ENCODE results near the gene RPS17. TPM values are rescaled to one million over a fixed set of nuclear protein-coding genes. Genes with fewer than 3 reads are reported as not detected.

The RPS17 gene
- 481 and 582 TPM in 2 replicates for total RNA-seq (2013; cell fraction: nucleolus; rRNA removed)
- total RNA-seq (2014; rRNA removed) (5,088 and 5,187 TPM in 2 replicates), total RNA-seq (2014; rRNA removed; fragmentation: Illumina TruSeq; extraction: Trizol) (7,557 and 7,879 TPM in 2 replicates), total RNA-seq (2021) (2,781 and 2,861 TPM in 2 replicates), polyA plus RNA-seq (2011; rRNA removed) (5,480 and 5,843 TPM in 2 replicates), polyA plus RNA-seq (2014; fragmentation: Illumina TruSeq; extraction: Trizol) (3,851 and 4,093 TPM in 2 replicates), polyA plus RNA-seq (2014; fragmentation: Nextera tagmentation; extraction: Ambion mirVana) (1,000 to 10,000 TPM; 2,736 to 3,665 TPM), polyA plus RNA-seq (2014; rRNA removed) (7,788 and 7,871 TPM in 2 replicates), polyA plus RNA-seq (2016; fragmentation: Nextera tagmentation; extraction: Ambion mirVana) (1,000 to 10,000 TPM; 1,223 to 1,264 TPM), polyA minus RNA-seq (2011; rRNA and poly(A)+ RNA removed) (1,047 and 1,094 TPM in 2 replicates), Bru-seq, nascent RNA (percentile 100 among the genes with signal in this experiment), BruChase-seq, experiment 1, labeled RNA remaining after a 6-hour chase (percentile 99 among the genes with signal in this experiment), BruChase-seq, experiment 2, labeled RNA remaining after a 2-hour chase (percentile 98 among the genes with signal in this experiment)
- polyA plus RNA-seq (2011; ENCODE audit: low read depth), result 17,491 TPM
- 5,210 and 5,386 TPM in 2 replicates for polyA plus RNA-seq (2011; cell fraction: cytosol; rRNA removed)
- 1,504 and 1,515 TPM in 2 replicates for polyA plus RNA-seq (2011; cell fraction: nucleus; rRNA removed)
- 6,753 and 7,585 TPM in 2 replicates for polyA plus RNA-seq (2012)
- 683 and 745 TPM in 2 replicates for polyA minus RNA-seq (2011; cell fraction: cytosol; rRNA and poly(A)+ RNA removed)
- polyA minus RNA-seq (2011; cell fraction: nucleus; rRNA and poly(A)+ RNA removed), result 264 and 438 TPM in 2 replicates
- long read RNA-seq, experiment 1, transcript RPS17-210 (5 exons, 488 nt), result major isoform, 1,180 of 1,186 reads
- long read RNA-seq, experiment 1, partial matches to known transcripts, result 3 of 1,186 reads
- long read RNA-seq, experiment 1, other reads (novel, unspliced or antisense), result 1 of 1,186 reads
- long read RNA-seq, experiment 2, transcript RPS17-209 (4 exons, 1,909 nt), result minor isoform, 11 of 2,616 reads
- long read RNA-seq, experiment 2, transcript RPS17-210 (5 exons, 488 nt), result major isoform, 2,585 of 2,616 reads
- long read RNA-seq, experiment 2, partial matches to known transcripts, result 6 of 2,616 reads
- long read RNA-seq, experiment 2, other reads (novel, unspliced or antisense), result 10 of 2,616 reads

- peak within 1 kb of the TSS; percentile 90 for H3K4me2 ChIP-seq (ENCODE audit: control insufficient read depth, insufficient read depth)
- peaks cover 24 to 34% of the 10 kb centered on the region in 2 experiments for H3K36me3 ChIP-seq (ENCODE audit: control insufficient read depth in 2 of 2, insufficient read depth in 2 of 2, low read length in 1 of 2)
- ATAC-seq (peak; percentile 95), FAIRE-seq (no peak), DNase-seq (ENCODE audit: low read depth, low spot score) (peak; percentile 85)
- ChIA-PET CTCF (interaction anchor here (0.8 to 5.3 kb wide), 10 partner anchors 9 to 470 kb away, joined by 3 to 52 read pairs (median 4); partner anchors contain the start of genes C15orf40, RAMAC and WHAMM), POLR2A (interaction anchor here (1.2 to 3.3 kb wide), 5 partner anchors 9 to 446 kb away, joined by 3 to 11 read pairs (median 6); partner anchors contain the start of gene RAMAC), RAD21 (ENCODE audit: unreplicated experiment) (interaction anchor here (0.6 to 2.2 kb wide), 3 partner anchors 10 to 210 kb away, joined by 3 to 12 read pairs (median 6); no protein-coding TSS in a partner anchor), SMC1A (ENCODE audit: uncharacterized antibody, unreplicated experiment) (interaction anchor here (0.9 to 1.4 kb wide), 5 partner anchors 8 to 460 kb away, joined by 3 to 7 read pairs (median 4); no protein-coding TSS in a partner anchor)
- peak within 1 kb of the TSS; percentile 99 for H3K9ac ChIP-seq (ENCODE audit: control insufficient read depth, insufficient read depth, low read length)
- H3K4me1 ChIP-seq (ENCODE audit: control insufficient read depth, insufficient read depth, low read length), result 0 out of 2 replicates have a peak, but pooled peaks cover 2% of the 10 kb centered on the region
- H3K9me3 ChIP-seq (replicated peaks; ENCODE audit: control insufficient read depth, insufficient read depth, low read length), result no peaks in the 10 kb centered on the region
- H3K4me3 ChIP-seq, result peak within 1 kb of the TSS; percentile 99
- in situ Hi-C loops (cut with MboI) (loop anchor here (10.0 kb wide), 5 partner anchors 186 to 1246 kb away; partner anchors contain the start of genes FSD2 and WHAMM), intact Hi-C loops (cut with micrococcal nuclease; ENCODE audit: unreplicated experiment) (loop anchor here (5.0 kb wide), 1 partner anchor 527 kb away; the partner anchor contains the start of gene BTBD1)
- no TSS peak for BruUV-seq (replicated peaks)
- H2AFZ ChIP-seq (ENCODE audit: control insufficient read depth, low read depth, low read length), result peak within 1 kb of the TSS; percentile 85
- WGBS (ENCODE audit: insufficient coverage, insufficient replicate concordance, low lambda C conversion rate, missing lambda C conversion rate), result 1% methylated on average over 63 of the region's 81 CpGs
- peak within 1 kb of the TSS; percentile 91 for H3K27ac ChIP-seq (ENCODE audit: control insufficient read depth, insufficient read depth)
- peaks cover 14% of the 10 kb centered on the region for H4K20me1 ChIP-seq (ENCODE audit: control insufficient read depth, insufficient read depth)
- peaks cover 50% of the 10 kb centered on the region for H3K79me2 ChIP-seq (ENCODE audit: control insufficient read depth, insufficient read depth, low read length)
- H3K27me3 ChIP-seq (replicated peaks in 1 of 2; ENCODE audit: control insufficient read depth in 2 of 2, insufficient read depth in 2 of 2, low read length in 1 of 2), result no peaks in the 10 kb centered on the region
- peak; percentile 99 for TF ChIP-seq TAF1 (IDR thresholded peaks at IDR 0.05; ENCODE audit: borderline replicate concordance, low read depth, low read length)
- no peak for TF ChIP-seq CBX3 (IDR thresholded peaks at IDR 0.05; ENCODE audit: borderline replicate concordance, low read depth)
- TF ChIP-seq TCF7 (IDR thresholded peaks at IDR 0.05; ENCODE audit: borderline replicate concordance), result no peak
- peak; percentile 73 for TF ChIP-seq NBN (IDR thresholded peaks at IDR 0.05)
- TF ChIP-seq ASH2L (IDR thresholded peaks at IDR 0.05; ENCODE audit: borderline replicate concordance, low read depth), result peak; percentile 89
- peak; percentile 95 for TF ChIP-seq ATF7 (IDR thresholded peaks at IDR 0.05; ENCODE audit: low read depth)
- TF ChIP-seq ELK1 (IDR thresholded peaks at IDR 0.05; ENCODE audit: low read depth, low read length), result peak; percentile 93
- peak; percentile 87 for TF ChIP-seq ZNF687 (IDR thresholded peaks at IDR 0.05)
- 0 out of 2 replicates have a peak, but pooled peaks have one; percentile 61 for TF ChIP-seq ZBED1 (IDR thresholded peaks at IDR 0.05; ENCODE audit: borderline replicate concordance)
- TF ChIP-seq EED (IDR thresholded peaks at IDR 0.05; ENCODE audit: low read depth), result 0 out of 2 replicates have a peak, but pooled peaks have one; percentile 45
- no peak; the same call in 1 of the 2 replicates for TF ChIP-seq NFIC (IDR thresholded peaks at IDR 0.05; ENCODE audit: low read depth, low read length)
- TF ChIP-seq RAD51 (IDR thresholded peaks at IDR 0.05), result no peak
Measured at GRCh38 chr15:82540055-82540983, at the start of gene RPS17. RPS17 (minus strand) TSS chr15:82540457; CDS start chr15:82540428, 29 bp downstream.
